Osteocyte (in vitro differentiated cells): Measurements from ENCODE around the gene CLDN19. TPM values are rescaled to one million over a fixed set of nuclear protein-coding genes. Genes with fewer than 3 reads are reported as not detected.
A peak's percentile ranks its signal among the peaks of the same experiment; 100 is the strongest.

ENCODE experiments used
- DNase-seq: peaks from one replicate; pipeline ENCODE4 v3.0.0; 2021; ENCODE audit warnings: mixed read lengths; ENCODE audit not compliant: unreplicated experiment; ENCODE audit errors: extremely low spot score
- H3K27ac Mint-ChIP-seq: one replicate; pipeline ENCODE4 v1.8.0; 2021; ENCODE audit warnings: mild to moderate bottlenecking, mixed read lengths; ENCODE audit not compliant: unreplicated experiment
- H3K27me3 Mint-ChIP-seq: one replicate; pipeline ENCODE4 v1.8.0; 2021; ENCODE audit warnings: mixed read lengths; ENCODE audit not compliant: unreplicated experiment
- H3K36me3 Mint-ChIP-seq: one replicate; pipeline ENCODE4 v1.8.0; 2021; ENCODE audit warnings: mixed read lengths; ENCODE audit not compliant: unreplicated experiment
- H3K4me1 Mint-ChIP-seq: one replicate; pipeline ENCODE4 v1.8.0; 2021; ENCODE audit warnings: mixed read lengths; ENCODE audit not compliant: unreplicated experiment
- H3K4me3 Mint-ChIP-seq: one replicate; pipeline ENCODE4 v1.8.0; 2021; ENCODE audit warnings: mild to moderate bottlenecking, moderate library complexity, mixed read lengths; ENCODE audit not compliant: unreplicated experiment
- H3K9me3 Mint-ChIP-seq: one replicate; pipeline ENCODE4 v1.8.0; 2021; ENCODE audit warnings: mixed read lengths; ENCODE audit not compliant: unreplicated experiment
- CTCF ChIP-seq: fragments of 200-600 bp; sonication (generic); IDR thresholded peaks from 2 replicates; pipeline ENCODE4 v1.5.0; 2021; ENCODE audit warnings: antibody characterized with exemption, mild to moderate bottlenecking, moderate library complexity
- total RNA-seq: library from RNA; stranded (reverse); gene quantifications from 2 replicates; pipeline ENCODE4 v1.2.1, GENCODE V29; 2021

CLDN19 gene
- total RNA-seq, 1 donor from 2014 or later, result not detected

DNA sequence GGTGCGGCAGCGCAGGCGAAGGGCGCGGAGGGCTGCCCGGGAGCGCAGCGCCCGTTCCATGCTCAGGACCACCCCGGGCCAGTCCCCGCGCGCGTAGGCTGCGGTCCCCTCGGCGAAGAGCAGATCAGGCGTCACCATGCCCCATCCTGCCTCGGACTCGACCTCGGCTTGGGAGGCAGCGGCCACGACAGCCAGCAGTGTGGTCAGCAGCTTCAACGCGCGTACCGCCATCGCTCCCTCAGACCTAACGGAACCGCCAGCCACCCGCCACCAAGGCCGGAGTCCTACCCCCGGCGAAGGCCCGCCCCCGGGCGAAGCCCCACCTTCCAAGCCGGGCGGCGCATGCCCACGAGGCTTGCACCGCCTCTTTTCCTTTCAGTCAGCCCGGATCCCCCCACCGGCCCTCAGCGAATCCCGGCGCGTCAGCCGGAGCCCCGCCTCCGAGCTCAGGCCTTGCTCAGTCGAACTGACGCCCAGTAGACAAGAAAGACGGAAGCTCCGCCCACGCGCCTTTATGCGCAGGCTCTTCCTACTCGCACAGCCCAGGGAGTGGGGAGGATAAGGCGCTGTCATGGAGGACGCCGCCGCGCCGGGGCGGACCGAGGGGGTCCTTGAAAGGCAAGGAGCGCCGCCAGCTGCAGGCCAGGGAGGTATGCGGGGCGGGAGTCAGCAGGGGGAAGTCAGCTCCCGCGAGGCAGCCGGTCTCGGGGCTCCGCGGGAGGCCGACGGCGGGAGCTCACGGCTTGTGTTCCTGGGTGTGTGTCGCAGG is 26.9 kb upstream of the CLDN19 start, which contains the start of the genes C1orf50 and P3H1:
Gene C1orf50, plus strand, starts transcription at position 509 of the 769 bp plus-strand sequence. Its CDS starts 63 bp downstream, at position 572.
Gene P3H1, minus strand, starts transcription at position 288 of the 769 bp plus-strand sequence. Its CDS starts 57 bp downstream, at position 231.
- TF ChIP-seq CTCF, result no peak
- peaks cover 10% of the 10 kb centered on the region for H3K36me3 Mint-ChIP-seq
- H3K27me3 Mint-ChIP-seq, result no peaks in the 10 kb centered on the region
- no peaks in the 10 kb centered on the region for H3K9me3 Mint-ChIP-seq
- H3K4me1 Mint-ChIP-seq, result peaks cover 23% of the 10 kb centered on the region
- peak within 1 kb of the TSS; percentile 85 for H3K27ac Mint-ChIP-seq
- DNase-seq, result peak; percentile 100
- no peak within 1 kb of the TSS for H3K4me3 Mint-ChIP-seq

- H3K4me3 Mint-ChIP-seq, result no peak overlapping the region
- H3K27ac Mint-ChIP-seq, result no peak overlapping the region
- H3K36me3 Mint-ChIP-seq, result peaks cover 13% of the 10 kb centered on the region
- H3K27me3 Mint-ChIP-seq, result no peaks in the 10 kb centered on the region
- peaks cover 22% of the 10 kb centered on the region for H3K4me1 Mint-ChIP-seq
- peak; percentile 67 for TF ChIP-seq CTCF
- no peaks in the 10 kb centered on the region for H3K9me3 Mint-ChIP-seq
- DNase-seq, result peak; percentile 86
These were observed 26.1 kb upstream of the CLDN19 start for GRCh38 chr1:42765832-42766740.

DNA sequence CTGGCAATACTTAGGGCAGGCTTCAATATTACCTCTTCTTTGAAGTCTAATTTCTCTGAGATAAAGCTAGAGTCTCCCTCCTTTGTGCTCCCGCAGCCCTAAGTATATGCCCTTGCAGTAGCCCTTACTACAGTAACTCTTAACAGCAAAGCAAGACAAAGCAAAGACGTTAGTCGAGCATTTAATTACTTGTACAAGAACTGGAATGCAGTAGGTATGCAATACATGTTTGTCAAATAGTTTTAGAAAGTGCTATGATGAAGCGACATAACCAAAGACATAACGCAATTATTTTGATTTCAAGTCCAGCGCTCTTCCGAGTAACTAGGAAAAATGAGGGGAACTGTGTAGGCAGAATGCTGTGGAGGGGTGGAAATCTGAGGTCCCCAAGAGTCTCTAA is 25.2 kb upstream of the CLDN19 start:
- Mint-ChIP-seq H3K27me3 (no peaks in the 10 kb centered on the region), H3K27ac (no peak overlapping the region), H3K36me3 (peaks cover 8% of the 10 kb centered on the region), H3K4me1 (peaks cover 19% of the 10 kb centered on the region), H3K9me3 (no peaks in the 10 kb centered on the region), H3K4me3 (no peak overlapping the region)
- TF ChIP-seq CTCF, result no peak
- no peak for DNase-seq

DNA sequence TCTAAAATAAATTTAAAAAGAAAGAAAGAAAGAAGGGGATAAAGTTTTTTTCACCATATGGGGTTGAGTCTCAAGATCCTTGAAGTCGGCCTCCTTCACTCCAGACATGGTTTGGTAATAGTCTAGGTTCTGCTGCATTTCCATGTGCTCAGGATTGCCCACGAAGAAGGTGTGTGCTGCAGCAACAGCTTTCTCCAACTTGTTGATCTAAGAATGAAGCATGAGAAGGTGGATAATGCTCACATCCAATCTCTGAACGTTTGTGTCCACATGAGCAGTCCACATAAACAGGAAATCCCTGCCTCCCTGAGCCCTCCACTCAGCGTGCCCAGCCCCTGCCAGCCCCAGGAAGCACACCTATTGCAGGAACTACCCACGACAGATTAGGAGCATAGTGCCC is 22.2 kb upstream of the CLDN19 start:
- TF ChIP-seq CTCF, result no peak
- Mint-ChIP-seq H3K36me3 (peaks cover 15% of the 10 kb centered on the region), H3K4me1 (peaks cover 7% of the 10 kb centered on the region), H3K27me3 (no peaks in the 10 kb centered on the region), H3K4me3 (no peak overlapping the region), H3K9me3 (no peaks in the 10 kb centered on the region), H3K27ac (no peak overlapping the region)
- DNase-seq, result no peak

GRCh38 chr1:42761567-42761966 is 21.5 kb upstream of the CLDN19 start:
- H3K36me3 Mint-ChIP-seq, result peaks cover 21% of the 10 kb centered on the region
- DNase-seq, result no peak
- no peak overlapping the region for H3K27ac Mint-ChIP-seq
- H3K4me3 Mint-ChIP-seq, result no peak overlapping the region
- no peaks in the 10 kb centered on the region for H3K27me3 Mint-ChIP-seq
- no peak for TF ChIP-seq CTCF
- no peaks in the 10 kb centered on the region for H3K9me3 Mint-ChIP-seq
- peaks cover 11% of the 10 kb centered on the region for H3K4me1 Mint-ChIP-seq
